H1 (cell line): ENCODE data around the gene NRXN3.

Source experiments
- CTCF ChIP-seq, 3 experiments: IDR thresholded peaks; 1 replicate in 2 of 3; 2 replicates in 1 of 3; pipeline versions ENCODE4 v1.5.1 to v1.6.1; 2011; ENCODE audit warnings: low read length in 3 of 3, mild to moderate bottlenecking in 3 of 3, inconsistent platforms in 2 of 3, low read depth in 1 of 3, moderate library complexity in 1 of 3; ENCODE audit not compliant: insufficient read depth in 1 of 3; ENCODE audit errors: control extremely low read depth in 1 of 3
- EP300 ChIP-seq, 2 experiments: IDR thresholded peaks; 1 replicate in 1 of 2; 2 replicates in 1 of 2; pipeline ENCODE4 v1.6.1; 2011 to 2012; ENCODE audit warnings: low read depth in 2 of 2, low read length in 2 of 2, mild to moderate bottlenecking in 2 of 2, borderline replicate concordance in 1 of 2, inconsistent platforms in 1 of 2, moderate library complexity in 1 of 2
- POLR2A ChIP-seq, 2 experiments: IDR thresholded peaks; 1 replicate in 1 of 2; 2 replicates in 1 of 2; pipeline ENCODE4 v1.6.1; 2011; ENCODE audit warnings: low read depth in 2 of 2, low read length in 2 of 2, mild to moderate bottlenecking in 2 of 2; ENCODE audit errors: control extremely low read depth in 1 of 2
- POLR2AphosphoS5 ChIP-seq: IDR thresholded peaks from 2 replicates; pipeline ENCODE4 v1.6.1; 2011; ENCODE audit warnings: low read depth, low read length
- SIN3A ChIP-seq, 2 experiments: IDR thresholded peaks in 1 of 2; conservative IDR thresholded peaks in 1 of 2; 2 replicates each; pipeline ENCODE4 v1.6.1; 2011 to 2012; ENCODE audit warnings: low read length in 2 of 2, improper control_type of control experiment in 1 of 2, low read depth in 1 of 2, mild to moderate bottlenecking in 1 of 2
- SIX5 ChIP-seq: IDR thresholded peaks from 2 replicates; pipeline ENCODE4 v1.6.1; 2011; ENCODE audit warnings: mild to moderate bottlenecking, low read depth, low read length
- SP2 ChIP-seq: IDR thresholded peaks from 2 replicates; pipeline ENCODE4 v1.6.1; 2012; ENCODE audit warnings: mild to moderate bottlenecking, low read length, inconsistent platforms
- SRF ChIP-seq: IDR thresholded peaks from 2 replicates; pipeline ENCODE4 v1.6.1; 2011; ENCODE audit warnings: mild to moderate bottlenecking, low read depth, low read length, moderate library complexity
- TEAD4 ChIP-seq: IDR thresholded peaks from 2 replicates; pipeline ENCODE4 v1.6.1; 2012; ENCODE audit warnings: low read depth, low read length, inconsistent platforms, mixed read lengths
- USF2 ChIP-seq: IDR thresholded peaks from 2 replicates; pipeline ENCODE4 v1.6.1; 2011; ENCODE audit warnings: low read length, improper control_type of control experiment
- YY1 ChIP-seq: IDR thresholded peaks from 2 replicates; pipeline ENCODE4 v1.6.1; 2011; ENCODE audit warnings: low read depth, mild to moderate bottlenecking, low read length

DNA sequence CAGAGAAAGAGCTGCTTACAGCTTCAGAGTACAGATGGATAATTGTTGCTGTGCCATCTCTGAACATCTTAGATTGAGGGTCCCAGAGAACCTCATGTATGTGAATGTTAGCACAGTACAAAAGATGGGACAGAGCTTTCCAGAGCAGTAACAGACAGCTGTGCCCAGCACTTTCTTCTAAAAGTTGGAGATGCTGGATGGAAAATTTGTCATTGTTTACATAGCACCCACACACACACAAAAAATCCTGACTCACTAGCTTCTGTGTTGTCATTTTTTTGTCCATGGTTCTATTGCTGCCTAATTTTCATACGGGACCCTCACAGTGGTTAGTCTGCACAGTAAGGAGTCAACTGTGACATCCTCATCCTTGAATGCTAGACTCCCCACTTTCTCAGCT lies 1666.4 kb downstream of the NRXN3 start:
- no peak for TF ChIP-seq CTCF (IDR thresholded peaks at IDR 0.05; ENCODE audit: control extremely low read depth in 1 of 3, insufficient read depth in 1 of 3, low read depth in 1 of 3, low read length in 3 of 3)
- TF ChIP-seq SIX5: no peak
- TF ChIP-seq SP2: no peak
- TF ChIP-seq YY1: no peak
- no peak for TF ChIP-seq POLR2A (IDR thresholded peaks at IDR 0.05; ENCODE audit: control extremely low read depth in 1 of 2, low read depth in 2 of 2, low read length in 2 of 2)
- no peak for TF ChIP-seq SRF
- no peak for TF ChIP-seq USF2
- TF ChIP-seq SIN3A (conservative IDR thresholded peaks at IDR 0.05 in 1 of 2, IDR thresholded peaks at IDR 0.05 in 1 of 2; ENCODE audit: low read depth in 1 of 2, low read length in 2 of 2): no peak
- TF ChIP-seq TEAD4: no peak
- TF ChIP-seq POLR2AphosphoS5: no peak
- no peak for TF ChIP-seq EP300 (IDR thresholded peaks at IDR 0.05; ENCODE audit: borderline replicate concordance in 1 of 2, low read depth in 2 of 2, low read length in 2 of 2)
